Fibroblast of lung (primary cell): ENCODE results near the gene FCHO2. TPM values are rescaled to one million over a fixed set of nuclear protein-coding genes. Genes with fewer than 3 reads are reported as not detected.

Experiments used
- DNase-seq, 2 donors: peaks; one replicate each; pipeline versions ENCODE4 v3.0.0 to v3.0.0-alpha.2; 2010; ENCODE audit warnings: low read depth in 2 of 2
- H2AFZ ChIP-seq: 2 replicates; pipeline ENCODE4 v1.5.1; 2012; ENCODE audit warnings: low read length, control low read depth, inconsistent platforms
- H3K27ac ChIP-seq: 2 replicates; pipeline ENCODE4 v1.5.1; 2011; ENCODE audit warnings: low read length, control low read depth; ENCODE audit not compliant: insufficient read depth
- H3K27me3 ChIP-seq: 2 replicates; pipeline ENCODE4 v1.5.1; 2011; ENCODE audit warnings: mild to moderate bottlenecking, low read length; ENCODE audit not compliant: control insufficient read depth, insufficient read depth
- H3K36me3 ChIP-seq: 2 replicates; pipeline ENCODE4 v1.5.1; 2011; ENCODE audit warnings: low read length; ENCODE audit not compliant: control insufficient read depth, insufficient read depth
- H3K4me1 ChIP-seq: 2 replicates; pipeline ENCODE4 v1.5.1; 2011; ENCODE audit warnings: low read length; ENCODE audit not compliant: control insufficient read depth, insufficient read depth; ENCODE audit errors: extremely low read depth
- H3K4me2 ChIP-seq: 2 replicates; pipeline ENCODE4 v1.5.1; 2011; ENCODE audit warnings: low read length, control low read depth; ENCODE audit not compliant: insufficient read depth; ENCODE audit errors: extremely low read depth
- H3K4me3 ChIP-seq, 4 experiments: fragments of 200-600 bp in 1 of 4; sonication (generic) in 1 of 4; replicated peaks in 1 of 4; 2 replicates each; pipeline ENCODE4 v1.5.1; 2011 to 2016; ENCODE audit warnings: low read length in 4 of 4, low read depth in 3 of 4, mild to moderate bottlenecking in 3 of 4, control low read depth in 2 of 4, inconsistent platforms in 1 of 4, mixed read lengths in 1 of 4; ENCODE audit not compliant: insufficient read depth in 1 of 4; ENCODE audit errors: control extremely low read depth in 1 of 4
- H3K79me2 ChIP-seq: 2 replicates; pipeline ENCODE4 v1.5.1; 2012; ENCODE audit warnings: mild to moderate bottlenecking, low read length, inconsistent platforms; ENCODE audit not compliant: control insufficient read depth, insufficient read depth
- H3K9ac ChIP-seq: 2 replicates; pipeline ENCODE4 v1.5.1; 2011; ENCODE audit warnings: mild to moderate bottlenecking, low read length, control low read depth; ENCODE audit not compliant: insufficient read depth
- H3K9me3 ChIP-seq: 2 replicates; pipeline ENCODE4 v1.5.1; 2012; ENCODE audit warnings: low read depth, low read length; ENCODE audit not compliant: control insufficient read depth, insufficient read depth
- H4K20me1 ChIP-seq: 2 replicates; pipeline ENCODE4 v1.5.1; 2011; ENCODE audit warnings: low read length; ENCODE audit not compliant: control insufficient read depth, insufficient read depth; ENCODE audit errors: extremely low read depth
- CTCF ChIP-seq, 2 donors: IDR thresholded peaks in 1 of 2; conservative IDR thresholded peaks in 1 of 2; 1 replicate in 1 of 2; 2 replicates in 1 of 2; pipeline ENCODE4 v1.5.1; 2011 to 2012; ENCODE audit warnings: low read length in 2 of 2, control low read depth in 1 of 2, inconsistent platforms in 1 of 2, low read depth in 1 of 2, mild to moderate bottlenecking in 1 of 2
- EZH2 ChIP-seq: IDR thresholded peaks from 2 replicates; pipeline ENCODE4 v1.5.1; 2012; ENCODE audit warnings: low read length, control low read depth, mild to moderate bottlenecking; ENCODE audit errors: missing control alignments
- polyA plus RNA-seq, 2 donors: library from polyadenylated mRNA; depleted of rRNA in 1 of 2; stranded (reverse) in 1 of 2; unstranded in 1 of 2; fragments of >200 nt; gene quantifications; 2 replicates each; pipeline ENCODE4 v1.2.1, GENCODE V29; 2011 to 2012; ENCODE audit warnings: missing spikeins in 1 of 2
- total RNA-seq: library from RNA; depleted of rRNA; stranded (reverse); fragments of >200 nt; gene quantifications from 2 replicates; pipeline ENCODE4 v1.2.1, GENCODE V29; 2014

The FCHO2 gene
- total and polyA plus RNA-seq, 2 donors (not counting 1 experiment from before 2014, with no cell fraction given), result 11.3 to 19.2 TPM

- H2AFZ ChIP-seq, result no peak overlapping the region
- TF ChIP-seq CTCF (conservative IDR thresholded peaks at IDR 0.05 in 1 of 2, IDR thresholded peaks at IDR 0.05 in 1 of 2; ENCODE audit: low read depth in 1 of 2, low read length in 2 of 2) (no peak), EZH2 (no peak)
- no peaks in the 10 kb centered on the region for H4K20me1 ChIP-seq
- H3K4me1 ChIP-seq, result peaks cover 2% of the 10 kb centered on the region
- no peak for DNase-seq
- no peaks in the 10 kb centered on the region for H3K79me2 ChIP-seq
- H3K27ac ChIP-seq, result no peak overlapping the region
- H3K9me3 ChIP-seq, result no peaks in the 10 kb centered on the region
- no peaks in the 10 kb centered on the region for H3K36me3 ChIP-seq
- no peak overlapping the region for H3K4me3 ChIP-seq
- H3K9ac ChIP-seq, result no peak overlapping the region
- H3K4me2 ChIP-seq, result no peak overlapping the region
- H3K27me3 ChIP-seq, result no peaks in the 10 kb centered on the region
Measured at GRCh38 chr5:73094415-73094814, 138.6 kb downstream of the FCHO2 start.

- H4K20me1 ChIP-seq, result no peaks in the 10 kb centered on the region
Measured at GRCh38 chr5:73095564-73096238, 139.9 kb downstream of the FCHO2 start.

GRCh38 chr5:73096239-73096575, 140.4 kb downstream of the FCHO2 start:
- Histone ChIP-seq H3K4me1 (peaks cover 2% of the 10 kb centered on the region), H3K27ac (no peak overlapping the region), H4K20me1 (no peaks in the 10 kb centered on the region), H2AFZ (no peak overlapping the region), H3K9me3 (no peaks in the 10 kb centered on the region), H3K4me2 (no peak overlapping the region), H3K36me3 (no peaks in the 10 kb centered on the region), H3K79me2 (no peaks in the 10 kb centered on the region), H3K27me3 (no peaks in the 10 kb centered on the region), H3K4me3 (no peak overlapping the region), H3K9ac (no peak overlapping the region)
- no peak for TF ChIP-seq EZH2
- no peak for TF ChIP-seq CTCF (conservative IDR thresholded peaks at IDR 0.05 in 1 of 2, IDR thresholded peaks at IDR 0.05 in 1 of 2; ENCODE audit: low read depth in 1 of 2, low read length in 2 of 2)
- peak in 1 of 2 donors; percentile 14 for DNase-seq

More at GRCh38 chr5:73095564-73096238, 139.9 kb downstream of the FCHO2 start:
- no peak overlapping the region for H2AFZ ChIP-seq
- H3K4me3 ChIP-seq, result no peak overlapping the region
- no peak overlapping the region for H3K4me2 ChIP-seq
- no peaks in the 10 kb centered on the region for H3K9me3 ChIP-seq
- peak in 1 of 2 donors; percentile 23 for DNase-seq
- H3K79me2 ChIP-seq, result no peaks in the 10 kb centered on the region
- peaks cover 2% of the 10 kb centered on the region for H3K4me1 ChIP-seq
- TF ChIP-seq CTCF (conservative IDR thresholded peaks at IDR 0.05 in 1 of 2, IDR thresholded peaks at IDR 0.05 in 1 of 2; ENCODE audit: low read depth in 1 of 2, low read length in 2 of 2) (no peak), EZH2 (no peak)
- H3K9ac ChIP-seq, result no peak overlapping the region
- H3K36me3 ChIP-seq, result no peaks in the 10 kb centered on the region
- no peaks in the 10 kb centered on the region for H3K27me3 ChIP-seq
- no peak overlapping the region for H3K27ac ChIP-seq
